K562 (cell line): ENCODE data around the gene BRD7. TPM values are rescaled to one million over a fixed set of nuclear protein-coding genes. Genes with fewer than 3 reads are reported as not detected.

Experiments
- MEIS2 ChIP-seq: fragments of 450-650 bp; IDR thresholded peaks from 2 replicates; pipeline ENCODE4 v1.6.1; 2014; ENCODE audit warnings: mild to moderate bottlenecking; ENCODE audit not compliant: partially characterized antibody
- PBX2 ChIP-seq, 2 experiments: IDR thresholded peaks in 1 of 2; conservative IDR thresholded peaks in 1 of 2; 2 replicates each; pipeline ENCODE4 v1.6.1; 2016; ENCODE audit warnings: low read depth in 2 of 2, mild to moderate bottlenecking in 1 of 2, missing compliant biosample characterization in 1 of 2, missing genetic modification characterization in 1 of 2, moderate library complexity in 1 of 2
- polyA plus RNA-seq, 8 experiments: library from polyadenylated mRNA; depleted of rRNA in 4 of 8; stranded (reverse) in 5 of 8; unstranded in 3 of 8; fragments of >200 nt; fragmentation: Nextera tagmentation in 2 of 8; fragmentation: Illumina TruSeq in 1 of 8; extraction: Ambion mirVana in 2 of 8; extraction: Trizol in 1 of 8; gene quantifications; 2 replicates each; pipeline versions ENCODE4 v1.2.1 to v1.2.3, GENCODE V29; 2011 to 2014; ENCODE audit warnings: inconsistent platforms in 1 of 8, missing spikeins in 1 of 8
- total RNA-seq, 7 experiments: library from RNA; depleted of rRNA in 6 of 7; stranded (reverse); fragments of >200 nt in 6 of 7; fragmentation: Illumina TruSeq in 2 of 7; extraction: Trizol in 2 of 7; gene quantifications; 2 replicates each; pipeline versions ENCODE4 v1.2.1 to v1.2.3, GENCODE V29; 2011 to 2021; ENCODE audit warnings: low replicate concordance in 1 of 7
- TF ChIP-seq, protein P1 (sequence below), 2 experiments: fragments of 450-650 bp in 1 of 2; sonication (generic) in 1 of 2; formaldehyde crosslinking in 1 of 2; IDR thresholded peaks in 1 of 2; conservative IDR thresholded peaks in 1 of 2; 2 replicates each; pipeline versions ENCODE4 v1.6.1 to v1.8.1; 2016 to 2023; ENCODE audit warnings: mild to moderate bottlenecking in 2 of 2, moderate library complexity in 2 of 2, inconsistent platforms in 1 of 2, missing genetic modification reagents in 1 of 2
- TF ChIP-seq, protein P2 (sequence below): fragments of 450-650 bp; IDR thresholded peaks from 2 replicates; pipeline ENCODE4 v1.6.1; 2016; ENCODE audit warnings: borderline replicate concordance

BRD7 gene
- total and polyA plus RNA-seq, 9 of the 15 experiments (the other 6 are each of a cell fraction or from before 2014, with no cell fraction given), result 20.6 to 101 (median 68.7) TPM

- TF ChIP-seq, protein P1, sequence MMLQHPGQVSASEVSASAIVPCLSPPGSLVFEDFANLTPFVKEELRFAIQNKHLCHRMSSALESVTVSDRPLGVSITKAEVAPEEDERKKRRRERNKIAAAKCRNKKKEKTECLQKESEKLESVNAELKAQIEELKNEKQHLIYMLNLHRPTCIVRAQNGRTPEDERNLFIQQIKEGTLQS (IDR thresholded peaks at IDR 0.05), result peak; percentile 43; the same call in 1 of the 2 replicates
- TF ChIP-seq, protein P1 (CRISPR knock-in tag; conservative IDR thresholded peaks at IDR 0.05), result no peak
- TF ChIP-seq MEIS2 (peak; percentile 84), PBX2 (CRISPR knock-in tag; IDR thresholded peaks at IDR 0.05; ENCODE audit: low read depth) (no peak), PBX2 (tag; conservative IDR thresholded peaks at IDR 0.05; ENCODE audit: low read depth) (peak; percentile 60)
- TF ChIP-seq, protein P2, sequence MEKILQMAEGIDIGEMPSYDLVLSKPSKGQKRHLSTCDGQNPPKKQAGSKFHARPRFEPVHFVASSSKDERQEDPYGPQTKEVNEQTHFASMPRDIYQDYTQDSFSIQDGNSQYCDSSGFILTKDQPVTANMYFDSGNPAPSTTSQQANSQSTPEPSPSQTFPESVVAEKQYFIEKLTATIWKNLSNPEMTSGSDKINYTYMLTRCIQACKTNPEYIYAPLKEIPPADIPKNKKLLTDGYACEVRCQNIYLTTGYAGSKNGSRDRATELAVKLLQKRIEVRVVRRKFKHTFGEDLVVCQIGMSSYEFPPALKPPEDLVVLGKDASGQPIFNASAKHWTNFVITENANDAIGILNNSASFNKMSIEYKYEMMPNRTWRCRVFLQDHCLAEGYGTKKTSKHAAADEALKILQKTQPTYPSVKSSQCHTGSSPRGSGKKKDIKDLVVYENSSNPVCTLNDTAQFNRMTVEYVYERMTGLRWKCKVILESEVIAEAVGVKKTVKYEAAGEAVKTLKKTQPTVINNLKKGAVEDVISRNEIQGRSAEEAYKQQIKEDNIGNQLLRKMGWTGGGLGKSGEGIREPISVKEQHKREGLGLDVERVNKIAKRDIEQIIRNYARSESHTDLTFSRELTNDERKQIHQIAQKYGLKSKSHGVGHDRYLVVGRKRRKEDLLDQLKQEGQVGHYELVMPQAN, result no peak
Measured at GRCh38 chr16:50400967-50401348, 32.2 kb upstream of the BRD7 start (continued).
